H9 (cell line): ENCODE data around the gene OGA. TPM values are rescaled to one million over a fixed set of nuclear protein-coding genes. Genes with fewer than 3 reads are reported as not detected.

ENCODE experiments used
- DNase-seq: peaks from one replicate; pipeline ENCODE4 v3.0.0-alpha.2; 2017
- H2AFZ ChIP-seq: one replicate; pipeline ENCODE4 v1.6.1; 2013; ENCODE audit warnings: mild to moderate bottlenecking, low read length, control low read depth, moderate library complexity
- H2AK5ac ChIP-seq: 2 replicates; pipeline ENCODE4 v1.6.1; 2013; ENCODE audit warnings: low read length, control low read depth, mixed read lengths; ENCODE audit not compliant: insufficient read length
- H2BK120ac ChIP-seq: one replicate; pipeline ENCODE4 v1.6.1; 2013; ENCODE audit warnings: low read depth, mild to moderate bottlenecking, low read length, control low read depth, inconsistent platforms; ENCODE audit not compliant: poor library complexity, severe bottlenecking
- H2BK12ac ChIP-seq: 2 replicates; pipeline ENCODE4 v1.6.1; 2013; ENCODE audit warnings: low read length, control low read depth, mixed read lengths, low read depth; ENCODE audit not compliant: insufficient read length
- H2BK15ac ChIP-seq: 2 replicates; pipeline ENCODE4 v1.6.1; 2013; ENCODE audit warnings: low read depth, low read length, control low read depth
- H2BK20ac ChIP-seq: one replicate; pipeline ENCODE4 v1.6.1; 2013; ENCODE audit warnings: low read depth, mild to moderate bottlenecking, low read length, control low read depth, inconsistent platforms; ENCODE audit not compliant: poor library complexity, severe bottlenecking
- H2BK5ac ChIP-seq: 2 replicates; pipeline ENCODE4 v1.6.1; 2013; ENCODE audit warnings: low read length, control low read depth, mixed read lengths; ENCODE audit not compliant: insufficient read length
- H3K14ac ChIP-seq: 2 replicates; pipeline ENCODE4 v1.6.1; 2013; ENCODE audit warnings: low read length, control low read depth; ENCODE audit not compliant: insufficient read depth
- H3K18ac ChIP-seq: 2 replicates; pipeline ENCODE4 v1.6.1; 2013; ENCODE audit warnings: low read depth, mild to moderate bottlenecking, mixed read lengths, low read length, control low read depth; ENCODE audit not compliant: insufficient read length
- H3K23ac ChIP-seq: 2 replicates; pipeline ENCODE4 v1.6.1; 2013; ENCODE audit warnings: low read length, control low read depth, mixed read lengths, low read depth; ENCODE audit not compliant: insufficient read length
- H3K23me2 ChIP-seq: 2 replicates; pipeline ENCODE4 v1.6.1; 2013; ENCODE audit warnings: low read depth, mild to moderate bottlenecking, mixed read lengths, low read length, control low read depth; ENCODE audit not compliant: insufficient read length, poor library complexity, severe bottlenecking
- H3K27ac ChIP-seq: 2 replicates; pipeline ENCODE4 v1.5.1; 2013; ENCODE audit warnings: low read length, control low read depth, mixed read lengths, low read depth; ENCODE audit not compliant: insufficient read length
- H3K27me3 ChIP-seq: 2 replicates; pipeline ENCODE4 v1.6.1; 2013; ENCODE audit warnings: low read length, control low read depth, inconsistent platforms; ENCODE audit not compliant: insufficient read depth
- H3K4ac ChIP-seq: 2 replicates; pipeline ENCODE4 v1.6.1; 2013; ENCODE audit warnings: low read depth, mild to moderate bottlenecking, control low read depth, inconsistent platforms, low read length, moderate library complexity
- H3K4me1 ChIP-seq: 2 replicates; pipeline ENCODE4 v1.6.1; 2013; ENCODE audit warnings: low read length, control low read depth, inconsistent platforms; ENCODE audit not compliant: insufficient read depth
- H3K4me2 ChIP-seq: 2 replicates; pipeline ENCODE4 v1.6.1; 2013; ENCODE audit warnings: low read length, control low read depth, mixed read lengths; ENCODE audit not compliant: insufficient read length, insufficient read depth
- H3K56ac ChIP-seq: 2 replicates; pipeline ENCODE4 v1.6.1; 2013; ENCODE audit warnings: low read depth, mild to moderate bottlenecking, mixed read lengths, low read length, control low read depth; ENCODE audit not compliant: insufficient read length
- H3K79me1 ChIP-seq: 2 replicates; pipeline ENCODE4 v1.6.1; 2013; ENCODE audit warnings: low read depth, mild to moderate bottlenecking, moderate library complexity, low read length, control low read depth, inconsistent platforms; ENCODE audit not compliant: insufficient read depth, poor library complexity, severe bottlenecking
- H3K79me2 ChIP-seq: 2 replicates; pipeline ENCODE4 v1.6.1; 2013; ENCODE audit warnings: low read length, control low read depth, inconsistent platforms; ENCODE audit not compliant: insufficient read depth
- H3K9ac ChIP-seq: 2 replicates; pipeline ENCODE4 v1.6.1; 2013; ENCODE audit warnings: low read length, control low read depth, mixed read lengths; ENCODE audit not compliant: insufficient read length; ENCODE audit errors: extremely low read depth
- H3K9me3 ChIP-seq: one replicate; pipeline ENCODE4 v1.6.1; 2013; ENCODE audit warnings: low read depth, low read length, inconsistent platforms; ENCODE audit not compliant: control insufficient read depth
- H3T11ph ChIP-seq: one replicate; pipeline ENCODE4 v1.6.1; 2013; ENCODE audit warnings: mild to moderate bottlenecking, low read length, control low read depth, inconsistent platforms
- H4K20me1 ChIP-seq: one replicate; pipeline ENCODE4 v1.6.1; 2013; ENCODE audit not compliant: control insufficient read depth, insufficient read length, insufficient read depth
- H4K5ac ChIP-seq: 2 replicates; pipeline ENCODE4 v1.6.1; 2013; ENCODE audit warnings: low read depth, mild to moderate bottlenecking, mixed read lengths, low read length, control low read depth; ENCODE audit not compliant: insufficient read length
- H4K8ac ChIP-seq: replicated peaks from 2 replicates; pipeline ENCODE4 v1.6.1; 2013; ENCODE audit warnings: low read length, control low read depth, mixed read lengths, low read depth; ENCODE audit not compliant: insufficient read length
- H4K91ac ChIP-seq: 2 replicates; pipeline ENCODE4 v1.6.1; 2013; ENCODE audit warnings: low read depth, mild to moderate bottlenecking, moderate library complexity, mixed read lengths, low read length, control low read depth; ENCODE audit not compliant: insufficient read length
- H3K27ac Mint-ChIP-seq, 3 experiments: 2 replicates in 2 of 3; 3 replicates in 1 of 3; pipeline ENCODE4 v1.8.0; 2020 to 2021; ENCODE audit warnings: mixed read lengths in 3 of 3, mild to moderate bottlenecking in 1 of 3, moderate library complexity in 1 of 3
- H3K27me3 Mint-ChIP-seq: 2 replicates; pipeline ENCODE4 v1.8.0; 2021; ENCODE audit warnings: low read depth, mild to moderate bottlenecking, moderate library complexity, mixed read lengths
- H3K36me3 Mint-ChIP-seq, 3 experiments: 2 replicates in 2 of 3; 3 replicates in 1 of 3; pipeline ENCODE4 v1.8.0; 2020 to 2021; ENCODE audit warnings: low read depth in 3 of 3, mixed read lengths in 3 of 3; ENCODE audit not compliant: insufficient read depth in 1 of 3
- H3K4me1 Mint-ChIP-seq, 2 experiments: 2 replicates each; pipeline ENCODE4 v1.8.0; 2020; ENCODE audit warnings: mixed read lengths in 2 of 2
- H3K4me3 Mint-ChIP-seq, 2 experiments: 2 replicates in 1 of 2; 3 replicates in 1 of 2; pipeline ENCODE4 v1.8.0; 2020 to 2021; ENCODE audit warnings: mild to moderate bottlenecking in 2 of 2, mixed read lengths in 2 of 2, moderate library complexity in 1 of 2
- H3K9me3 Mint-ChIP-seq, 2 experiments: 2 replicates in 1 of 2; 3 replicates in 1 of 2; pipeline ENCODE4 v1.8.0; 2020; ENCODE audit warnings: mild to moderate bottlenecking in 2 of 2, mixed read lengths in 2 of 2, moderate library complexity in 1 of 2
- WGBS: extraction: QIAGEN DNeasy Blood & Tissue Kit; methylation state at CpG from one replicate; pipeline ENCODE4 v1.1.7; 2013; ENCODE audit warnings: missing lambda C conversion rate, low lambda C conversion rate, mixed read lengths; ENCODE audit not compliant: insufficient read length; ENCODE audit errors: extremely low coverage; 5-methylcytosine and 5-hydroxymethylcytosine counted together
- total RNA-seq: library from RNA; stranded (reverse); gene quantifications from 2 replicates; pipeline ENCODE4 v1.2.1, GENCODE V29; 2021
- TF ChIP-seq, protein P1 (sequence below): fragments of 200-600 bp; sonication (generic); conservative IDR thresholded peaks from 3 replicates; pipeline ENCODE4 v1.8.0; 2021; ENCODE audit warnings: antibody characterized with exemption, mild to moderate bottlenecking

OGA gene
- total RNA-seq, 1 experiment from 2014 or later = 125 TPM

DNA sequence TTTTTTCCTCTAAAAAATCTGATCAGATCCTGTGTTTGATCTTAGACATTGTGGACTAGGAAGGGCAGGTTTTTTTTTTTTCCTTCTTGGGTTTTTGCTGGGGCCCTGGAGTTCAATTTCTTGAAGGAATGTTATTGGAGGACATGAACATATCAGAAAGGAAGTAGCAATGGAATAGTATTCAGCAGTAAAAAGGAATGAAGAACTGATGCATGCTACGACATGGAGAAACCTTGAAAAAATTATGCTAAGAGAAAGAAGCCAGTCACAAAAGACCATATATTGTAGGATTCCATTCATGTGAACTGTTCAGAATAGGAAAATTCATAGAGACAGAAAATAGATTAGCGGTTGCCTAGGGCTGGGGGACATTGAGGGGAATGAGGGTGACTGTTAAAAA lies 76.3 kb downstream of the OGA start:
- H3K4me1 ChIP-seq = no peaks in the 10 kb centered on the region

More for the DNA sequence above, 76.3 kb downstream of the OGA start:
- Histone ChIP-seq H4K20me1 (no peaks in the 10 kb centered on the region), H2BK120ac (no peak overlapping the region), H3K23ac (no peak overlapping the region), H3K23me2 (no peaks in the 10 kb centered on the region), H3K9ac (no peak overlapping the region), H3K9me3 (no peaks in the 10 kb centered on the region), H3K79me2 (no peaks in the 10 kb centered on the region), H3K4ac (no peak overlapping the region), H4K5ac (no peak overlapping the region), H4K91ac (no peak overlapping the region), H2AK5ac (no peak overlapping the region), H3K27me3 (no peaks in the 10 kb centered on the region; the same call in 1 of the 2 replicates), H3K79me1 (no peaks in the 10 kb centered on the region), H4K8ac (no peak overlapping the region), H3T11ph (no peak overlapping the region), H3K18ac (no peak overlapping the region), H3K27ac (no peak overlapping the region), H3K14ac (no peak overlapping the region), H2BK5ac (no peak overlapping the region), H2BK15ac (no peak overlapping the region), H3K56ac (no peak overlapping the region), H2BK20ac (no peak overlapping the region), H2AFZ (no peak overlapping the region), H3K4me2 (no peak overlapping the region), H2BK12ac (no peak overlapping the region)
- Mint-ChIP-seq H3K4me3 (no peak overlapping the region), H3K9me3 (no peaks in the 10 kb centered on the region), H3K27me3 (peaks cover 1% of the 10 kb centered on the region), H3K27ac (no peak overlapping the region), H3K4me1 (peaks cover 0 to 3% of the 10 kb centered on the region in 2 experiments; a peak in 1 of 4 replicates), H3K36me3 (no peaks in the 10 kb centered on the region)
- no CpG with 5 or more reads among the region's 2 CpGs for WGBS
- TF ChIP-seq, protein P1, sequence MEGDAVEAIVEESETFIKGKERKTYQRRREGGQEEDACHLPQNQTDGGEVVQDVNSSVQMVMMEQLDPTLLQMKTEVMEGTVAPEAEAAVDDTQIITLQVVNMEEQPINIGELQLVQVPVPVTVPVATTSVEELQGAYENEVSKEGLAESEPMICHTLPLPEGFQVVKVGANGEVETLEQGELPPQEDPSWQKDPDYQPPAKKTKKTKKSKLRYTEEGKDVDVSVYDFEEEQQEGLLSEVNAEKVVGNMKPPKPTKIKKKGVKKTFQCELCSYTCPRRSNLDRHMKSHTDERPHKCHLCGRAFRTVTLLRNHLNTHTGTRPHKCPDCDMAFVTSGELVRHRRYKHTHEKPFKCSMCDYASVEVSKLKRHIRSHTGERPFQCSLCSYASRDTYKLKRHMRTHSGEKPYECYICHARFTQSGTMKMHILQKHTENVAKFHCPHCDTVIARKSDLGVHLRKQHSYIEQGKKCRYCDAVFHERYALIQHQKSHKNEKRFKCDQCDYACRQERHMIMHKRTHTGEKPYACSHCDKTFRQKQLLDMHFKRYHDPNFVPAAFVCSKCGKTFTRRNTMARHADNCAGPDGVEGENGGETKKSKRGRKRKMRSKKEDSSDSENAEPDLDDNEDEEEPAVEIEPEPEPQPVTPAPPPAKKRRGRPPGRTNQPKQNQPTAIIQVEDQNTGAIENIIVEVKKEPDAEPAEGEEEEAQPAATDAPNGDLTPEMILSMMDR = no peak
- no peak for DNase-seq
